ENCODE data around the gene KRT6A. TPM values are rescaled to one million over a fixed set of nuclear protein-coding genes. Genes with fewer than 3 reads are reported as not detected.

KRT6A gene
- total and polyA plus RNA-seq, 9 of the 15 experiments (the other 6 are each of a cell fraction or from before 2014, with no cell fraction given), result 0.26 TPM; not detected in 8

GRCh38 chr12:52455821-52456220 is 37.2 kb downstream of the KRT6A start:
- Histone ChIP-seq H3K27ac (ENCODE audit: extremely low read depth, low read depth, low read length) (no peak overlapping the region), H3K9me3 (replicated peaks; ENCODE audit: control insufficient read depth, insufficient read depth, low read depth, low read length) (no peaks in the 10 kb centered on the region), H3K36me3 (ENCODE audit: control insufficient read depth, insufficient read depth, low read length) (no peaks in the 10 kb centered on the region), H3K4me1 (replicated peaks in 1 of 2; ENCODE audit: control insufficient read depth in 2 of 2, insufficient read depth in 2 of 2, low read length in 2 of 2) (no peaks in the 10 kb centered on the region), H3K27me3 (ENCODE audit: control insufficient read depth in 2 of 2, insufficient read depth in 2 of 2, low read length in 2 of 2) (peaks cover 0 to 2% of the 10 kb centered on the region in 2 experiments; a peak in 1 of 5 replicates), H4K20me1 (replicated peaks; ENCODE audit: control insufficient read depth, insufficient read depth, low read length) (no peaks in the 10 kb centered on the region), H3K9ac (ENCODE audit: insufficient read depth in 1 of 2, low read depth in 2 of 2, low read length in 2 of 2) (no peak overlapping the region), H3K79me2 (ENCODE audit: control insufficient read depth, insufficient read depth, low read length) (no peaks in the 10 kb centered on the region), H3K4me2 (ENCODE audit: insufficient read depth, low read length) (no peak overlapping the region), H3K9me1 (ENCODE audit: control insufficient read depth, insufficient read depth, low read length) (no peaks in the 10 kb centered on the region), H3K4me3 (no peak overlapping the region), H2AFZ (ENCODE audit: low read depth, low read length) (no peak overlapping the region)
- CTCF ChIA-PET (ENCODE audit: low intra/inter-chr PET ratio), result no interaction called here
- ATAC-seq (no peak), FAIRE-seq (no peak), DNase-seq (ENCODE audit: extremely low read depth in 1 of 4, low spot score in 3 of 4) (no peak)
- intact Hi-C loops (cut with micrococcal nuclease), result no loop called here
- no peak for TF ChIP-seq ZZZ3 (IDR thresholded peaks at IDR 0.05)
- TF ChIP-seq, protein P1, sequence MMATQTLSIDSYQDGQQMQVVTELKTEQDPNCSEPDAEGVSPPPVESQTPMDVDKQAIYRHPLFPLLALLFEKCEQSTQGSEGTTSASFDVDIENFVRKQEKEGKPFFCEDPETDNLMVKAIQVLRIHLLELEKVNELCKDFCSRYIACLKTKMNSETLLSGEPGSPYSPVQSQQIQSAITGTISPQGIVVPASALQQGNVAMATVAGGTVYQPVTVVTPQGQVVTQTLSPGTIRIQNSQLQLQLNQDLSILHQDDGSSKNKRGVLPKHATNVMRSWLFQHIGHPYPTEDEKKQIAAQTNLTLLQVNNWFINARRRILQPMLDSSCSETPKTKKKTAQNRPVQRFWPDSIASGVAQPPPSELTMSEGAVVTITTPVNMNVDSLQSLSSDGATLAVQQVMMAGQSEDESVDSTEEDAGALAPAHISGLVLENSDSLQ (IDR thresholded peaks at IDR 0.05), result no peak
- no peak for TF ChIP-seq RFX7 (CRISPR knock-in tag; IDR thresholded peaks at IDR 0.05)
- TF ChIP-seq, protein P2, sequence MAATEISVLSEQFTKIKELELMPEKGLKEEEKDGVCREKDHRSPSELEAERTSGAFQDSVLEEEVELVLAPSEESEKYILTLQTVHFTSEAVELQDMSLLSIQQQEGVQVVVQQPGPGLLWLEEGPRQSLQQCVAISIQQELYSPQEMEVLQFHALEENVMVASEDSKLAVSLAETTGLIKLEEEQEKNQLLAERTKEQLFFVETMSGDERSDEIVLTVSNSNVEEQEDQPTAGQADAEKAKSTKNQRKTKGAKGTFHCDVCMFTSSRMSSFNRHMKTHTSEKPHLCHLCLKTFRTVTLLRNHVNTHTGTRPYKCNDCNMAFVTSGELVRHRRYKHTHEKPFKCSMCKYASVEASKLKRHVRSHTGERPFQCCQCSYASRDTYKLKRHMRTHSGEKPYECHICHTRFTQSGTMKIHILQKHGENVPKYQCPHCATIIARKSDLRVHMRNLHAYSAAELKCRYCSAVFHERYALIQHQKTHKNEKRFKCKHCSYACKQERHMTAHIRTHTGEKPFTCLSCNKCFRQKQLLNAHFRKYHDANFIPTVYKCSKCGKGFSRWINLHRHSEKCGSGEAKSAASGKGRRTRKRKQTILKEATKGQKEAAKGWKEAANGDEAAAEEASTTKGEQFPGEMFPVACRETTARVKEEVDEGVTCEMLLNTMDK (IDR thresholded peaks at IDR 0.05; ENCODE audit: borderline replicate concordance, insufficient read depth, low read depth, low read length, poor library complexity, severe bottlenecking), result no peak
- TF ChIP-seq, protein P3, sequence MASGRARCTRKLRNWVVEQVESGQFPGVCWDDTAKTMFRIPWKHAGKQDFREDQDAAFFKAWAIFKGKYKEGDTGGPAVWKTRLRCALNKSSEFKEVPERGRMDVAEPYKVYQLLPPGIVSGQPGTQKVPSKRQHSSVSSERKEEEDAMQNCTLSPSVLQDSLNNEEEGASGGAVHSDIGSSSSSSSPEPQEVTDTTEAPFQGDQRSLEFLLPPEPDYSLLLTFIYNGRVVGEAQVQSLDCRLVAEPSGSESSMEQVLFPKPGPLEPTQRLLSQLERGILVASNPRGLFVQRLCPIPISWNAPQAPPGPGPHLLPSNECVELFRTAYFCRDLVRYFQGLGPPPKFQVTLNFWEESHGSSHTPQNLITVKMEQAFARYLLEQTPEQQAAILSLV (tag; IDR thresholded peaks at IDR 0.05), result no peak
- TF ChIP-seq CEBPG (CRISPR knock-in tag; IDR thresholded peaks at IDR 0.05), result no peak
- TF ChIP-seq CEBPG (tag; conservative IDR thresholded peaks at IDR 0.05 in 1 of 2, IDR thresholded peaks at IDR 0.05 in 1 of 2), result peak; percentile 38 to 57; a peak in 3 of 4 replicates
- no peak for TF ChIP-seq PYGO2 (tag; IDR thresholded peaks at IDR 0.05)
- in situ Hi-C loops (cut with MboI), result no loop called here
- WGBS (ENCODE audit: insufficient coverage, low coverage, missing lambda C conversion rate), result 0% methylated on average over 1 of the region's 1 CpG
- no TSS peak for BruUV-seq (replicated peaks)
- POLR2A ChIA-PET, result no interaction called here
